Bronchial epithelial cell (primary cell): ENCODE results near the gene RBM33. TPM values are rescaled to one million over a fixed set of nuclear protein-coding genes. Genes with fewer than 3 reads are reported as not detected.

Experiments used
- DNase-seq: peaks from one replicate; pipeline ENCODE4 v3.0.0-alpha.2; 2010; ENCODE audit warnings: low read depth
- FAIRE-seq: peaks from 2 replicates; lab custom pipeline; 2011; peaks lifted over from hg19 to GRCh38; lab: Jason Lieb, UNC
- H3K27me3 ChIP-seq: 2 replicates; pipeline ENCODE4 v1.5.1; 2011; ENCODE audit warnings: low read length; ENCODE audit not compliant: control insufficient read depth, insufficient read depth
- H3K36me3 ChIP-seq: 2 replicates; pipeline ENCODE4 v1.5.1; 2011; ENCODE audit warnings: low read length; ENCODE audit not compliant: control insufficient read depth, insufficient read depth
- H3K4me3 ChIP-seq: 2 replicates; pipeline ENCODE4 v1.5.1; 2011; ENCODE audit warnings: mild to moderate bottlenecking, low read depth, low read length, control low read depth
- total RNA-seq: library from RNA; depleted of rRNA; stranded (reverse); fragments of >200 nt; gene quantifications from 2 replicates; pipeline ENCODE4 v1.2.1, GENCODE V29; 2014
- TF ChIP-seq, protein P1 (sequence below): IDR thresholded peaks from 2 replicates; pipeline ENCODE4 v1.5.1; 2011; ENCODE audit warnings: mild to moderate bottlenecking, moderate library complexity, low read length, control low read depth, inconsistent platforms; ENCODE audit not compliant: insufficient read depth, severe bottlenecking

RBM33 gene
- total RNA-seq, 1 donor from 2014 or later: 17.1 TPM

GRCh38 chr7:155656891-155657290 lies 12.4 kb downstream of the RBM33 start:
- FAIRE-seq: no peak
- no peaks in the 10 kb centered on the region for H3K36me3 ChIP-seq
- H3K4me3 ChIP-seq: no peak overlapping the region
- no peak for DNase-seq
- TF ChIP-seq, protein P1, sequence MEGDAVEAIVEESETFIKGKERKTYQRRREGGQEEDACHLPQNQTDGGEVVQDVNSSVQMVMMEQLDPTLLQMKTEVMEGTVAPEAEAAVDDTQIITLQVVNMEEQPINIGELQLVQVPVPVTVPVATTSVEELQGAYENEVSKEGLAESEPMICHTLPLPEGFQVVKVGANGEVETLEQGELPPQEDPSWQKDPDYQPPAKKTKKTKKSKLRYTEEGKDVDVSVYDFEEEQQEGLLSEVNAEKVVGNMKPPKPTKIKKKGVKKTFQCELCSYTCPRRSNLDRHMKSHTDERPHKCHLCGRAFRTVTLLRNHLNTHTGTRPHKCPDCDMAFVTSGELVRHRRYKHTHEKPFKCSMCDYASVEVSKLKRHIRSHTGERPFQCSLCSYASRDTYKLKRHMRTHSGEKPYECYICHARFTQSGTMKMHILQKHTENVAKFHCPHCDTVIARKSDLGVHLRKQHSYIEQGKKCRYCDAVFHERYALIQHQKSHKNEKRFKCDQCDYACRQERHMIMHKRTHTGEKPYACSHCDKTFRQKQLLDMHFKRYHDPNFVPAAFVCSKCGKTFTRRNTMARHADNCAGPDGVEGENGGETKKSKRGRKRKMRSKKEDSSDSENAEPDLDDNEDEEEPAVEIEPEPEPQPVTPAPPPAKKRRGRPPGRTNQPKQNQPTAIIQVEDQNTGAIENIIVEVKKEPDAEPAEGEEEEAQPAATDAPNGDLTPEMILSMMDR: no peak
- no peaks in the 10 kb centered on the region for H3K27me3 ChIP-seq

GRCh38 chr7:155660059-155660757 lies 15.7 kb downstream of the RBM33 start:
- Histone ChIP-seq H3K27me3 (no peaks in the 10 kb centered on the region), H3K36me3 (no peaks in the 10 kb centered on the region), H3K4me3 (no peak overlapping the region)
- TF ChIP-seq, protein P1: no peak
- no peak for FAIRE-seq
- peak; percentile 36 for DNase-seq

DNA sequence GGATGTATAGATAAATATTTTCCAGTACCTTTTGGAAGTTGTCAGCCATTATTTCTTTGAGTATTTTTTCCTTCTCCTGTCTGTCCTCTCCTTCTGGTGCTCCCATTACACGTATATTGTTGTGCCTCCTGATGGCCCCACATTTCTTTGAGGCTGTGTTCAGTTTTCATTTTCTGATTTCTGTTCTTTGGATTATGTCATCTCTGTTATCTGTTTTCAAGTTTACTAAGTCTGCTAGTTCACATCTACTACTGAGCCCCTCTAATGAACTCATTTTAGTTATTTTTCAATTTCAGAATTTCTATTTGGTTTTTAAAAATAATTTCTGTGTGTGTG lies 16.3 kb downstream of the RBM33 start:
- TF ChIP-seq, protein P1: no peak
- FAIRE-seq: no peak
- no peak for DNase-seq

DNA sequence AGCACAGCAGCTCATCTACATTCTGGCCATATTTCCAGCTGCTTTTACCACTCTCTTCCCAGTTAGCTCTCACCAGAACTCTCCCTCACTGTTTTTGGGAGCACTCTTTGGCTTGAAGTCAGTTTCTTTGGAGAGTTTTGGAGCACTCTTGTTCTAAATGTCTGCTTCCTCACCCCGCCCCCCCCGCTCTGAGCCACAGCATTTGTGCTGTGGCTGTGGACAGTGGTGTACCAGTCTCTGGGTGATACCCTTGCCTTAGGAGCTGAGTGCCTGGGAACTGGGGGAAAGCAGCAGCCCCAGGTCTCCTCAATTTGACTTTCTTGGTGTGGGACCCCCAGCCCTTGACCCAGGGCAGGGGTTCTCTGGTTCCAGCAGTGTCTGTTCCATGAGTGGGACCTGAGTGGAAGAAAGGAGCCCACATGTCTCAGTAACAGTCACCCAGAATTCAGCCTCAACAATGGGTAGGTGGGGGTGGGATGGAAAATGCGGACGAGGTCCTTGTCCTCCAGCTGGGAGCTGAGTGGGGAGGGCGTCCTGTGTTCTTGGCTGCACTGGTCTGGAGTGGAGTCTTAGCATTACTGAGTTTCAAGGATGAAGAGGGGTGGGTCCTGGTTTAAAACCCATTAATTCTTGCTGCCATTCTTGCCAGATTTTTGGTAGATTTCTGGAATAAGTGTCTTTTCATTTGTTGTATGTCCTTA lies 18.0 kb downstream of the RBM33 start:
- no peak overlapping the region for H3K4me3 ChIP-seq
- no peaks in the 10 kb centered on the region for H3K36me3 ChIP-seq
- no peak for DNase-seq
- H3K27me3 ChIP-seq: no peaks in the 10 kb centered on the region
- TF ChIP-seq, protein P1: no peak
- no peak for FAIRE-seq

More for the DNA sequence above, 16.3 kb downstream of the RBM33 start:
- Histone ChIP-seq H3K27me3 (no peaks in the 10 kb centered on the region), H3K4me3 (no peak overlapping the region), H3K36me3 (no peaks in the 10 kb centered on the region)

GRCh38 chr7:155663937-155664336 lies 19.5 kb downstream of the RBM33 start:
- H3K36me3 ChIP-seq: no peaks in the 10 kb centered on the region
- DNase-seq: no peak
- no peak for FAIRE-seq
- H3K27me3 ChIP-seq: no peaks in the 10 kb centered on the region
- no peak overlapping the region for H3K4me3 ChIP-seq
- TF ChIP-seq, protein P1: no peak
